ENCODE measurements around the gene NRXN3.

GRCh38 chr14:78307671-78308070, 137.5 kb downstream of the NRXN3 start:
- no peak for TF ChIP-seq CTCF (IDR thresholded peaks at IDR 0.05; ENCODE audit: low read depth, low read length, missing input control)
- TF ChIP-seq ZBTB33 (IDR thresholded peaks at IDR 0.05), result no peak
- TF ChIP-seq MAX (IDR thresholded peaks at IDR 0.05), result no peak
- no peak for TF ChIP-seq JUND (IDR thresholded peaks at IDR 0.05)
